Trophoblast cell (in vitro differentiated cells and primary cell): ENCODE data around the gene SOWAHC.

Source experiments
- DNase-seq, 2 donors: peaks; one replicate each; pipeline ENCODE4 v3.0.0-alpha.2; 2016
- H2AFZ ChIP-seq: 2 replicates; pipeline ENCODE4 v1.6.1; 2013; ENCODE audit warnings: low read length, moderate library complexity, mild to moderate bottlenecking; ENCODE audit not compliant: insufficient read depth, poor library complexity
- H2AK5ac ChIP-seq: 2 replicates; pipeline ENCODE4 v1.6.1; 2013; ENCODE audit warnings: mild to moderate bottlenecking, low read length
- H2BK120ac ChIP-seq: 2 replicates; pipeline ENCODE4 v1.6.1; 2013; ENCODE audit warnings: low read length, mild to moderate bottlenecking, moderate library complexity; ENCODE audit not compliant: insufficient read depth, poor library complexity
- H2BK12ac ChIP-seq: 2 replicates; pipeline ENCODE4 v1.6.1; 2013; ENCODE audit warnings: mild to moderate bottlenecking, low read length, moderate library complexity
- H2BK5ac ChIP-seq: 2 replicates; pipeline ENCODE4 v1.6.1; 2013; ENCODE audit warnings: low read length, low read depth, moderate library complexity, mild to moderate bottlenecking; ENCODE audit not compliant: poor library complexity
- H3K14ac ChIP-seq: 2 replicates; pipeline ENCODE4 v1.6.1; 2013; ENCODE audit warnings: mild to moderate bottlenecking, low read length
- H3K18ac ChIP-seq: 2 replicates; pipeline ENCODE4 v1.6.1; 2013; ENCODE audit warnings: mild to moderate bottlenecking, low read length
- H3K23ac ChIP-seq: 2 replicates; pipeline ENCODE4 v1.6.1; 2013; ENCODE audit warnings: low read length
- H3K27ac ChIP-seq: 2 replicates; pipeline ENCODE4 v1.5.1; 2013; ENCODE audit warnings: low read depth, mild to moderate bottlenecking, inconsistent platforms, low read length, moderate library complexity
- H3K27me3 ChIP-seq: 2 replicates; pipeline ENCODE4 v1.6.1; 2013; ENCODE audit warnings: inconsistent platforms, mild to moderate bottlenecking, low read length, moderate library complexity; ENCODE audit not compliant: insufficient read depth
- H3K36me3 ChIP-seq, 2 experiments: 1 replicate in 1 of 2; 2 replicates in 1 of 2; pipeline ENCODE4 v1.6.1; 2013; ENCODE audit warnings: low read length in 2 of 2, mild to moderate bottlenecking in 2 of 2, moderate library complexity in 1 of 2; ENCODE audit not compliant: insufficient read depth in 2 of 2, control insufficient read depth in 1 of 2
- H3K4ac ChIP-seq: 2 replicates; pipeline ENCODE4 v1.6.1; 2013; ENCODE audit warnings: low read depth, mild to moderate bottlenecking, low read length, moderate library complexity
- H3K4me1 ChIP-seq, 2 experiments: 1 replicate in 1 of 2; 2 replicates in 1 of 2; pipeline ENCODE4 v1.6.1; 2013; ENCODE audit warnings: low read length in 2 of 2, mild to moderate bottlenecking in 2 of 2, moderate library complexity in 1 of 2; ENCODE audit not compliant: insufficient read depth in 2 of 2, control insufficient read depth in 1 of 2
- H3K4me2 ChIP-seq: 2 replicates; pipeline ENCODE4 v1.6.1; 2013; ENCODE audit warnings: inconsistent platforms, mild to moderate bottlenecking, low read length, moderate library complexity
- H3K4me3 ChIP-seq: 2 replicates; pipeline ENCODE4 v1.5.1; 2013; ENCODE audit warnings: mild to moderate bottlenecking, low read depth, low read length, inconsistent platforms
- H3K79me1 ChIP-seq: one replicate; pipeline ENCODE4 v1.6.1; 2013; ENCODE audit warnings: low read length
- H3K79me2 ChIP-seq: 2 replicates; pipeline ENCODE4 v1.6.1; 2013; ENCODE audit warnings: low read length, mild to moderate bottlenecking; ENCODE audit not compliant: control insufficient read depth, insufficient read depth, poor library complexity
- H3K9ac ChIP-seq: 2 replicates; pipeline ENCODE4 v1.6.1; 2013; ENCODE audit warnings: mild to moderate bottlenecking, low read length
- H3K9me3 ChIP-seq: 2 replicates; pipeline ENCODE4 v1.6.1; 2013; ENCODE audit warnings: low read depth, mild to moderate bottlenecking, control low read depth, inconsistent platforms, low read length; ENCODE audit not compliant: insufficient read depth
- H4K12ac ChIP-seq: 2 replicates; pipeline ENCODE4 v1.6.1; 2013; ENCODE audit warnings: low read depth, mild to moderate bottlenecking, low read length, moderate library complexity
- H4K8ac ChIP-seq: 2 replicates; pipeline ENCODE4 v1.6.1; 2013; ENCODE audit warnings: low read depth, mild to moderate bottlenecking, low read length, moderate library complexity
- H4K91ac ChIP-seq: one replicate; pipeline ENCODE4 v1.6.1; 2013; ENCODE audit warnings: low read depth, mild to moderate bottlenecking, low read length, moderate library complexity
- WGBS: extraction: QIAGEN DNeasy Blood & Tissue Kit; methylation state at CpG from one replicate; pipeline ENCODE4 v1.1.7; 2013; ENCODE audit warnings: missing lambda C conversion rate; ENCODE audit not compliant: insufficient read length, insufficient coverage; ENCODE audit errors: extremely low coverage; 5-methylcytosine and 5-hydroxymethylcytosine counted together

Gene SOWAHC

DNA sequence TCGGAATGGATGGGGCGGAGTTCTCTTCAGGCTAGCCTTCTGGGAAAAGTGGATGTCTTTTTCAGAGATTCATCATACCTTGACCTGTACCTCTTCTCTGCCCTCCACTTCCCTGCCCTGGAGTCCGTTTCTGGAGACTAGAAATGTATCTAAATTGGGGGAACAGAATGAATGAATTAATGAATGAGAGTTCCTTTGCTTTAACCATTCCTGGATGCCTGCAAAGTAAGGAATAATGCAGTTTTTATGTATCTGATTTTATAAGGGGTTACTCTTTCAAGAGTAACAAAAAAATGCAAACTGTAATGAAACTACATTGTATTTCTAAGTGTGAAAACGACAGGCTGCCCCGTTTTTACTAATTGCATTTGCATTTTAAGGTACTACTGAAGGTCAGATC is 2.0 kb downstream of the SOWAHC start:
- H3K18ac ChIP-seq, result no peak overlapping the region
- peaks cover 22% of the 10 kb centered on the region for H3K79me2 ChIP-seq
- H4K91ac ChIP-seq, result no peak overlapping the region
- no peak overlapping the region for H2AK5ac ChIP-seq
- H3K36me3 ChIP-seq, result no peaks in the 10 kb centered on the region
- H3K4me2 ChIP-seq, result peak overlapping the region; percentile 71
- no CpG with 5 or more reads among the region's 5 CpGs for WGBS
- no peak overlapping the region for H2AFZ ChIP-seq
- H3K14ac ChIP-seq, result no peak overlapping the region
- no peak overlapping the region for H3K9ac ChIP-seq
- H3K79me1 ChIP-seq, result peaks cover 25% of the 10 kb centered on the region
- H3K4me3 ChIP-seq, result no peak overlapping the region
- H3K27me3 ChIP-seq, result no peaks in the 10 kb centered on the region
- H3K4ac ChIP-seq, result peak overlapping the region; percentile 78
- no peak overlapping the region for H4K12ac ChIP-seq
- H2BK5ac ChIP-seq, result no peak overlapping the region
- DNase-seq, result peak in 1 of 2 donors; percentile 37
- H2BK12ac ChIP-seq, result no peak overlapping the region
- H4K8ac ChIP-seq, result no peak overlapping the region
- no peak overlapping the region for H3K23ac ChIP-seq
- no peak overlapping the region for H3K27ac ChIP-seq
- H2BK120ac ChIP-seq, result no peak overlapping the region
- no peaks in the 10 kb centered on the region for H3K9me3 ChIP-seq
- peaks cover 0 to 3% of the 10 kb centered on the region in 2 experiments for H3K4me1 ChIP-seq

DNA sequence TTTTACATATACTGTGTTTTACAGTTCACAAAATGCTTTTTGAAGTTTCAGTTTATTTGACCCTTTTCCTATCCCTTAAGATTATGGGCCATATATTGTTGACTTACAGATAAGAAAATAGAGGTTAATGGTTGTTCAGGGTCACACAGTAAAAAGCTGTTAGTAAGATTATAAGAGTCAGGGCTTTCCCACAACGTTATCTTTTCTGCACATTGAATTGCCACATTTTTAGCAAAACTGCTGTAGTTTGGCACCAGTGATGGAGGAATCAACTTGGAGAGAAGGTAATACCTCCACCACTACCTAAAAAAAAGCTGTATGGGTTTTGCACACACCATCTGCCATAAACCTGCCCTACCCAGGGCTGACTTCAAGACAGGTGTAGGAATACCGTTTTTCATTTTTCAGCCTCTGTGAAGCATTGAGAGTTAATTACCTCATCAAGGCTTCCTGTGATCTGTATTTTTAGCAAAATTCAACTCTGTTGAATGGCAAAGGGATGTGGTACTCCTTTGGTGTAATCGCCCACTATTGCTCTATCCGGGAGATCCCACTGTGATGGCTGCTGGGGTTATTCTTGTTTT is 5.0 kb downstream of the SOWAHC start:
- Histone ChIP-seq H2BK5ac (no peak overlapping the region), H3K79me2 (peaks cover 17% of the 10 kb centered on the region), H2AFZ (no peak overlapping the region), H3K79me1 (peaks cover 15% of the 10 kb centered on the region), H3K36me3 (no peaks in the 10 kb centered on the region), H3K4me1 (peaks cover 0 to 5% of the 10 kb centered on the region in 2 experiments), H3K4me3 (no peak overlapping the region), H2AK5ac (no peak overlapping the region), H3K9me3 (no peaks in the 10 kb centered on the region), H4K12ac (no peak overlapping the region), H3K23ac (no peak overlapping the region), H4K91ac (no peak overlapping the region), H3K18ac (no peak overlapping the region), H2BK120ac (no peak overlapping the region), H4K8ac (no peak overlapping the region), H3K27ac (no peak overlapping the region), H3K27me3 (no peaks in the 10 kb centered on the region), H2BK12ac (no peak overlapping the region), H3K4ac (no peak overlapping the region), H3K14ac (no peak overlapping the region), H3K9ac (no peak overlapping the region), H3K4me2 (no peak overlapping the region)
- WGBS, result no CpG with 5 or more reads among the region's 4 CpGs
- DNase-seq, result no peak

DNA sequence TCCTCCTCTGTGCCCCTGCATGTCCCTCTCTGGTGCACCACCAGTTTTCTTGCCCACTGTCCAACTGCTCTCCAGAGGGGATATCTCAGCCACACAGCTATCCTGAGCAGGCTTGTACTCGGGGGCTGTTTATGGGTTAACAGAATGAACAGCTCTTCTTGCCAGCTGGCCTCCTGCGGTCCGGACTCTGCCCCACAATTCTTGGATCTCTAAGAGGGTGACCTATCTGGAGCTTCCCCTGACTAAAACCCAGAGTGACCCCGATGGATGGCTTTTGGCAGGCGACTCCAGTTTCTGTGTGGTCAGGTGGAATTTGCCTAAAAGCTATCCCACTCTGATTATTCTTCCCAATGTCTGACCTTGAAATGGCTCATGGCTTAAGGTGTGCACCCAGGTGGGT is 9.1 kb downstream of the SOWAHC start:
- H3K4ac ChIP-seq, result no peak overlapping the region
- H3K23ac ChIP-seq, result no peak overlapping the region
- no CpG with 5 or more reads among the region's 5 CpGs for WGBS

DNA sequence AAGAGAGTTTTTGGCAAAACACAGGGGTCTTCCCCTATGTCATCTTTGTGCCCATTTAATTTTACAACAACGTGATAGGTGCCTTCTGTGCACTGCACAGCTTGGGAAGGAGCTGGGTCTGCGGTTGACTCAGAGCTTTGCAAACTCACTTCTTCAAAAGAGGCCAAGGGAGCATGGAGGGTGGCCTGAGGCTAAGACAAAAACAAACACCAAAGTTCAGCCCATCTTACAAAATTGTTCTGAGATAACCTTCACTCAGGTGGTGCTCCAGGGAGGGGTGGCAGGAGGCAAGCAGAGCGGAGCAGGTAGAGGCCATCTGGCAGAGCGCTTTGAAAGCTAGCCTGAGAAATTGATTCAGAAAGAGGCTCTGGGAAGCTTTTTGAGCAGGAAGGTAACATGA is 9.8 kb downstream of the SOWAHC start:
- H2AFZ ChIP-seq, result no peak overlapping the region

More for the DNA sequence above, 9.1 kb downstream of the SOWAHC start:
- Histone ChIP-seq H3K14ac (no peak overlapping the region), H3K4me3 (no peak overlapping the region), H3K18ac (no peak overlapping the region), H3K27me3 (no peaks in the 10 kb centered on the region), H3K9ac (no peak overlapping the region), H2BK5ac (no peak overlapping the region), H3K79me2 (no peaks in the 10 kb centered on the region), H3K4me1 (peaks cover 0 to 5% of the 10 kb centered on the region in 2 experiments), H2AFZ (no peak overlapping the region), H2AK5ac (no peak overlapping the region), H3K4me2 (no peak overlapping the region), H3K36me3 (no peaks in the 10 kb centered on the region), H2BK120ac (no peak overlapping the region), H3K27ac (no peak overlapping the region), H4K91ac (no peak overlapping the region), H3K79me1 (no peaks in the 10 kb centered on the region), H2BK12ac (no peak overlapping the region), H4K12ac (no peak overlapping the region), H4K8ac (no peak overlapping the region), H3K9me3 (peaks cover 2% of the 10 kb centered on the region)
- no peak for DNase-seq

More for the DNA sequence above, 9.8 kb downstream of the SOWAHC start:
- H3K27ac ChIP-seq, result no peak overlapping the region
- H4K91ac ChIP-seq, result no peak overlapping the region
- H3K9me3 ChIP-seq, result peaks cover 2% of the 10 kb centered on the region
- H3K14ac ChIP-seq, result no peak overlapping the region
- no peak overlapping the region for H2BK120ac ChIP-seq
- no peaks in the 10 kb centered on the region for H3K79me1 ChIP-seq
- no peak overlapping the region for H3K18ac ChIP-seq
- H2BK5ac ChIP-seq, result no peak overlapping the region
- peaks cover 0 to 5% of the 10 kb centered on the region in 2 experiments for H3K4me1 ChIP-seq
- no peak overlapping the region for H3K23ac ChIP-seq
- H4K12ac ChIP-seq, result no peak overlapping the region
- H3K36me3 ChIP-seq, result no peaks in the 10 kb centered on the region
- H4K8ac ChIP-seq, result no peak overlapping the region
- no CpG with 5 or more reads among the region's 4 CpGs for WGBS
- no peaks in the 10 kb centered on the region for H3K27me3 ChIP-seq
- no peaks in the 10 kb centered on the region for H3K79me2 ChIP-seq
- H2AK5ac ChIP-seq, result no peak overlapping the region
- no peak overlapping the region for H3K4me2 ChIP-seq
- H3K9ac ChIP-seq, result no peak overlapping the region
- H2BK12ac ChIP-seq, result no peak overlapping the region
- no peak overlapping the region for H3K4ac ChIP-seq
- DNase-seq, result no peak
- no peak overlapping the region for H3K4me3 ChIP-seq
